HG03520 (cell line): Measurements from ENCODE around the gene WNK4.
"Not testable (repeated sequence)": the region's sequence is repeated elsewhere in the genome, so short reads cannot be mapped to it uniquely, and the experiment has no call there.

Source experiments
- ATAC-seq: cut with Tn5 transposase; IDR thresholded peaks from one replicate; pipeline ENCODE4 v1.9.1; 2021; ENCODE audit warnings: mild to moderate bottlenecking, moderate library complexity; ENCODE audit not compliant: unreplicated experiment

Gene WNK4

DNA sequence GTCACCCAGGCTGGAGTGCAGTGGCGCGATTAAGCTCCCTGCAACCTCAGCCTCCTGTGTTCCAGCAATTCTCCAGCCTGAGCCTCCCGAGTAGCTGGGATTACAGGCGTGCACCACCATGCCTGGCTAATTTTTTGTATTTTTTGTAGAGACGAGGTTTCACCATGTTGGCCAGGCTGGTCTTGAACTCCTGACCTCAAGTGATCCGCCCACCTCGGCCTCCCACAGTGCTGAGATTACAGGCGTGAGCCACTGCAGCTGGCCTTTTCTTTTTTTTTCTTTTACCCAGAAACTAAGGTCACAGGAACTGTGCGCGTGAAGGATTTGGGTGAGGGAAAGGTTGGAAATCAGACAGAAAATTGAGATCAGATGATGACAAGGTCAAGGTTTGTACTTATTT lies 10.4 kb upstream of the WNK4 start:
- not testable (repeated sequence) for ATAC-seq

GRCh38 chr17:42772945-42773289 lies 7.5 kb upstream of the WNK4 start:
- no peak for ATAC-seq

GRCh38 chr17:42773290-42774035 lies 6.9 kb upstream of the WNK4 start, which contains the start of gene VPS25:
Gene VPS25 (plus strand): TSS chr17:42773449. CDS start chr17:42773476, 27 bp downstream.
- ATAC-seq: no peak

DNA sequence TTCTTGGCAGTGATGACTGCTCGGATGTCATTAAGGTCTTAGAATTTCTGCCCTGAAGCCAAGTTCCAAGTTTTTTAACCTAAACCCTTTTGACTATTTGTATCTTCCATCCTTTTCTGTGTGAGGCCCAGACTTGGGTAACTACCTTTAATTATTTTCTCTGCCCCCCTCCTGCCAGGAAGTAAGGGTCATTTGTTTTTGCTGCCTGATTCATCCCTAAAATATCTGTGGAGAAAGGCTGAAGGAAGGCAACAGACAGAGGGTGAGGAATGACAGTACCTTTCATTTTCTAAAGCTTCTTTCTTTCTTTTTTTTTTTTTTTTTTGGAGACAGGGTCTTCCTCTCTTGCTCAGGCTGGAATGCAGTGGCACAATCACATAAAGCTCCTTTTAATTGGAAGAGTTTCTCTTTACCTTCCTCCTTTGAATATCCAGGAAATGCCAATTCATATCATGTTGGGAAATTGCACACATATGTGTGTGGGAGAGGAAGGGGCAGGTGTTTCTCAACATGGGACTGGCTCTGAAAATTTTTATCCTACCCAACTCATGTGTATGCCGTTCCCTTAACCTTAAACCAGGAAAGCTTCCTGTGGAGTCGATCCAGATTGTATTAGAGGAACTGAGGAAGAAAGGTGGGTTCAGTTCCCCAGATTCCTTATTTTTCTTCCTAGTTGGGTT lies 6.2 kb upstream of the WNK4 start:
- ATAC-seq: no peak

GRCh38 chr17:42775534-42776098 lies 4.8 kb upstream of the WNK4 start:
- ATAC-seq: no peak

- no peak for ATAC-seq
These were observed 1.8 kb upstream of the WNK4 start for GRCh38 chr17:42778570-42778969.

GRCh38 chr17:42779304-42779935 lies 990 bp upstream of the WNK4 start:
- no peak for ATAC-seq

DNA sequence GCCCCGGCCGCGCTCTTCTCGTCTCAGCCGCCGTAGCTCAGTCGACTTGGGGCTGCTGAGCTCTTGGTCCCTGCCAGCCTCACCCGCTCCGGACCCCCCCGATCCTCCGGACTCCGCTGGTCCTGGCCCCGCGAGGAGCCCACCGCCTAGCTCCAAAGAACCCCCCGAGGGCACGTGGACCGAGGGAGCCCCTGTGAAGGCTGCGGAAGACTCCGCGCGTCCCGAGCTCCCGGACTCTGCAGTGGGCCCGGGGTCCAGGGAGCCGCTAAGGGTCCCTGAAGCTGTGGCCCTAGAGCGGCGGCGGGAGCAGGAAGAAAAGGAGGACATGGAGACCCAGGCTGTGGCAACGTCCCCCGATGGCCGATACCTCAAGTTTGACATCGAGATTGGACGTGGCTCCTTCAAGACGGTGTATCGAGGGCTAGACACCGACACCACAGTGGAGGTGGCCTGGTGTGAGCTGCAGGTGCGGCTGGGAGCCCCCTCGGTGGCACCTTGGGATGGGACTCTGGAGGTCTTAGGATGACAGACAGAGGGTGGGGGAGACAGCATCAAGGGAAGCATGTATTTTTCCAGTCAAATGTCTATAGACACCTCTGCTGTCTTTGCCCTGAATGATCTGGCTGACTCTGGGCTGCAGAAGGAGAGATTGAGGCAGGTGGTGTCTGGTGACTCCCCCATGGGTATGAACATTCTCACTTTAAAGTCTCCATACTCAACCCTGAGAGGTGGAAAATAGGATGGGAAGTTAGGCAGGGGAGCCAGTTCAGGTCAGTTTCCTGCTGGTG lies 635 bp downstream of the WNK4 start:
- ATAC-seq: no peak

GRCh38 chr17:42781639-42782165 lies 1.3 kb downstream of the WNK4 start:
- ATAC-seq: no peak

- ATAC-seq: no peak
These were observed 2.0 kb downstream of the WNK4 start for GRCh38 chr17:42782166-42783061.

- no peak for ATAC-seq
These were observed 2.8 kb downstream of the WNK4 start for GRCh38 chr17:42783062-42783790.

- ATAC-seq: no peak
These were observed 3.4 kb downstream of the WNK4 start for GRCh38 chr17:42783791-42784138.

- no peak for ATAC-seq
These were observed 4.0 kb downstream of the WNK4 start for GRCh38 chr17:42784409-42784808.

GRCh38 chr17:42784811-42785592 lies 4.6 kb downstream of the WNK4 start:
- ATAC-seq: no peak

DNA sequence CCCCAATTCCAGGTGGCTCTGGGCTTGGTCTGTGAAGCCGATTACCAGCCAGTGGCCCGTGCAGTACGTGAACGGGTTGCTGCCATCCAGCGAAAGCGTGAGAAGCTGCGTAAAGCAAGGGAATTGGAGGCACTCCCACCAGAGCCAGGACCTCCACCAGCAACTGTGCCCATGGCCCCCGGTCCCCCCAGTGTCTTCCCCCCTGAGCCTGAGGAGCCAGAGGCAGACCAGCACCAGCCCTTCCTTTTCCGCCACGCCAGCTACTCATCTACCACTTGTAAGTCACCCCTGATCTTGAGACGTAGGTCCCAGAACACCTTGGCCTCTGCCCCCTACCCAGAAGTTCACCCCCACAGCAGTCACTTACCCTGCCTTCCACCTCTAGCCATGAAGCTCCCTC lies 6.9 kb downstream of the WNK4 start:
- no peak for ATAC-seq

- no peak for ATAC-seq
These were observed 11.5 kb downstream of the WNK4 start for GRCh38 chr17:42791948-42792347.

DNA sequence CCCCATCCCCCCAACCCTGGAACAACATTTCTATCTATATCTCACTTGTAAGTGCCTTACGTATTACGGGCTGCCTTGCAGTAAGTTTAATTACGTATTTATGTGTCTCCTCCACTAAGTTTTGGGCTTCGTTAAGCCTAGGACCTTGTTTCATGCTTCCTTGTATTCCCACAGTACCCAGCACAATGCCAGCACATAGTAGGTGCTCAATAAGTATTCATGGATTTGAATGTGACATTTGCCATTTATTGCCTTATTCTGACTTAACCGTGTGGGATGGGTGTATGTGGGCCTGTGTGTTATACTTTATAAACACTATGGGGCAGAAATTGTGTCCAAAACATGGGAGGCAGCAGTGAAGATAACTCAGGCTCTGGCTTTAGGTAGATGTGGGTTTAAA lies 12.1 kb downstream of the WNK4 start:
- ATAC-seq: no peak

DNA sequence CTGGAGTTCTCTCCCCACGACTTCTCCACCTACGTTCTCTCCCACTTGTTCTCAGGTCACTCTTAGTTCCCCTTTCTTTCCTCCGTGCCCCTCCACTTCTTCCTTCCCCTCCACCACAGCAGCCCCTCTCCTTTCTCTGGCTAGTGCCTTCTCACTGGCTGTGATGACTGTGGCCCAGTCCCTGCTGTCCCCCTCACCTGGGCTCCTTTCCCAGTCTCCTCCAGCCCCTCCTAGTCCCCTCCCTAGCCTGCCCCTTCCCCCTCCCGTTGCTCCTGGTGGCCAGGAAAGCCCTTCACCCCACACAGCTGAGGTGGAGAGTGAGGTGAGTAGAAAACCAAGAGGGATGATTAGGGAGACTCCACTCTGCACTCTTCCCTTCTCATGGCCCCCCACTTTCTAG lies 14.7 kb downstream of the WNK4 start:
- ATAC-seq: no peak
